GM18507 (cell line): ENCODE results near the gene KLHDC10.
"Not testable (repeated sequence)": the region's sequence is repeated elsewhere in the genome, so short reads cannot be mapped to it uniquely, and the experiment has no call there.

Experiments used
- DNase-seq: peaks from one replicate; pipeline ENCODE4 v3.0.0; 2011; ENCODE audit warnings: low read depth; ENCODE audit not compliant: insufficient read length; ENCODE audit errors: extremely low spot score
- FAIRE-seq: peaks from 2 replicates; lab custom pipeline; 2011; peaks lifted over from hg19 to GRCh38; lab: Jason Lieb, UNC

The KLHDC10 gene

GRCh38 chr7:130184349-130184748 lies 114.0 kb downstream of the KLHDC10 start:
- not testable (repeated sequence) for FAIRE-seq, DNase-seq
